HL-60/S4 treated with phorbol 12-myristate 13-acetate at 8.2 ng/mL for 4 days and 3 days (cell line): ENCODE measurements around the gene GBP3.
"Not testable (repeated sequence)": the region's sequence is repeated elsewhere in the genome, so short reads cannot be mapped to it uniquely, and the experiment has no call there.

Experiments used
- in situ Hi-C: fragments of 300-500 bp; cut with MboI; formaldehyde crosslinking; loops from 2 replicates; pipeline ENCODE4 v1.15.0; 2022; ENCODE audit warnings: low sequenced_read_pairs

The GBP3 gene

DNA sequence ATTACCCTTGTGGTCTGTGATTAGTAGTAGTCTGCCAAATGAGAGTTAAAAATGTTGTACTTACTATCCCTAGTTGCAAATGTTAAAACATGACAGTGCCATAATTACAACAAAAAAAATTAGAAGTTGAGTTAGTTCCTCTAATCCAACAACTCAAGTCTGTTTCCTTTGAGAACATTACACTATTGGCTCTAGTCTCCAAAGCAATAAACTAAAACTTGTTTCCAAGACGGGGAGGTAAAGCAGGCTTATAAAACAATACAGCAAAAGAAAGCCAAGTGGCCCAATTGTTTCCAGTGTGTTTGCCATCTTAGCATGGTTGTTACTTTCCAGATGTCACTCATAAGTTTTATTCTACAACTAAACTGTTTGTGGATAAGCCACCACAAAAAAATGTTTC, 41.8 kb downstream of the GBP3 start:
- in situ Hi-C loops: no loop called here

- in situ Hi-C loops: no loop called here
These were observed 42.9 kb downstream of the GBP3 start for GRCh38 chr1:88979749-88980116.

- in situ Hi-C loops: no loop called here
These were observed 43.5 kb downstream of the GBP3 start for GRCh38 chr1:88979054-88979748.

GRCh38 chr1:88976235-88976634, 46.4 kb downstream of the GBP3 start:
- in situ Hi-C loops: no loop called here

DNA sequence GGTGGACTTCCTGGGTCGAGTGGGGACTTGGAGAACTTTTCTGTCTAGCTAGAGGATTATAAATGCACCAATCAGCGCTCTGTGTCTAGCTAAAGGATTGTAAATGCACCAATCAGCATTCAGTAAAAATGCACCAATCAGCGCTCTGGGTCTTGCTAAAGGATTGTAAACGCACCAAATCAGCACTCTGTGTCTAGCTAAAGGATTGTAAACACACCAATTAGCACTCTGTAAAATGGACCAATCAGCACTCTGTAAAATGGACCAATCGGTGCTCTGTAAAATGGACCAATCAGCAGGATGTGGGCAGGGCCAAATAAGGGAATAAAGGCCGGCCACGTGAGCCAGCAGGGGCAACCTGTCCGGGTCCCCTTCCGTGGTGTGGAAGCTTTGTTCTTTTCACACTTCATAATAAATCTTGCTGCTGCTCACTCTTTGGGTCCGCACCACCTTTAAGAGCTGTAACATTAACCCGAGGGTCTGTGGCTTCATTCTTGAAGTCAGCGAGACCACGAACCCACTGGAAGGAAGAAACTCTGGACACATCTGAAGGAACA, 48.0 kb downstream of the GBP3 start:
- in situ Hi-C loops: not testable (repeated sequence)

DNA sequence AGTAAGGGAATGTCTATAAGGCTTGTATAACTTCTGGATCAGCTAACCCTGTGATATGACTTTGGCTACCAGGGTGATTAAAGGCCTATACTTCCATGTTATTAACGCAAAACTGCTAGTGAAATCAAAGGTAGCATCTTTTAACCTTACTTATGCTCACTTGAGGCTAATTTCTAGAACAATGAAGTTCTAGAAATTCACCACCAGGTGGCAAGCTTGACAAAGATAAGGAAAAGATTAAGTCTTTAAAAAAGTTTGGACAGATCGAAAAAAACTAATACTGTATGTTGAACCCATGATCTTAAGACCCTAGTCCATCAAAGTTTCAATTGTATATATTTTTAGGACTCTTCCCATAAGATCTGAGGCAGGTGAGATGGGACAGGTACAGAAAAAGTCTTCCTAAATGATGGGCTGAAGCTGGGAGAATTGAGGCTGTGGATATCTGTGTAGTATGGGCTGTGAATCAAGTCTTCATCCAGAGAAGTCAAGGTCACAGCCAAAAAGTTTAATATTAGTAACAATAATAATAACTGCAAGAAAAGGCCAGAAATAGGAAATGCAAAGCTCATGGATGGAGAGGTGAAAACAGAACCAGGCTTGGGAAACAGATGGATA, 49.0 kb downstream of the GBP3 start:
- in situ Hi-C loops: no loop called here

DNA sequence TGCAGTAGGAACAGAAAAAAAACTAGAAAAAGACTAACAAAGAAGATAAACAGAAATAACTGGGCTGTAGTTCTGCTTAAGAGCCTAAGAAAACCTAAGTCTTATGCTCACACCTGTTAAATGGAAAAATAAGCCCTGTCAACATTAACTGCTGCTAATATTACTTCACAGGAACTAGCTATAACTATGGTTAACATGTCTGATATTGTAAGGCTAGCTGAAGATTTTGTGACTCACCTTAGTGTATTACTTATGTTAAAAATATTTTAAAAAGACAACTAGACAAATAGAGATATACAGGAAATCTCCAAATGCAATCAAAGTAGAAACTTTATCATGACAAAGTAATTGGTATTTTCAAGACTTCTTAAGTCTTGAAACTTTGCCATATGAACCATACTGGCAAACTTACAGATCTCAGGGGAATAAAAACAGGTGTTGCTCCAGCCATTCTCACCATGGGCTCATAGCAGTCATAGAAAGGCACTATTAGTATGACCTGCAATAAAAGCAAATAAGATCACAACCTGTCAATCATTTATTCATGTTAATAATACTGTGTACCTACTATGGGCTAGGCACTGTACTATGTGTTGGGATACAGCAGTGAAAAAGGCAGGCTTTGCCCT, 60.9 kb downstream of the GBP3 start:
- in situ Hi-C loops: no loop called here

DNA sequence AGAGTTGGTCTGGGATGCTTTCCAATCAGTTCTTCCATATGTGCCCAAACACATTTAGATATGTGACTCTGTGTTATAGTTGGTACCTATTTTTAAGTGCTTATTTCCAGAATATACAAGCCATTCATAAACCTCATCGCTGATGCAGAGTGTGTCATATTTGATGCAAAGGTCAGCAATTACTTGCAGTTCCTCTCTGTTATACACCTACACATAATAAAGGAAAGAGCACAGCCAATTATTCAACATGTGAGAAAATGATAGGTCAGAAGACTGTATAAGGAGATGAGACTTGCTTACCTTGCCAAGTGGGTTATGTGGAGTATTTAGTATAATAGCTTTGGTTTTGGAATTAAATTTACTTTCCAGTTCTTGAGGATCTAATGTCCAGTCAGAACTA, 61.6 kb downstream of the GBP3 start:
- in situ Hi-C loops: no loop called here
